Heart left ventricle (tissue), 16 donors: Measurements from ENCODE around the gene SERF2. TPM values are rescaled to one million over a fixed set of nuclear protein-coding genes. Genes with fewer than 3 reads are reported as not detected.

Source experiments
- ATAC-seq, 4 donors: fragments of 200-7000 bp; cut with Tn5 transposase; one replicate each; pipeline ENCODE4 v1.9.1; 2020 to 2022; ENCODE audit warnings: moderate library complexity in 4 of 4, mild to moderate bottlenecking in 3 of 4, moderate number of reproducible peaks in 1 of 4
- DNase-seq, 5 donors: peaks; one replicate each; pipeline ENCODE4 v3.0.0-alpha.2; 2020
- H3K27ac ChIP-seq, 12 donors: fragments of 200-600 bp; sonication (generic) in 4 of 12; one replicate each; pipeline versions ENCODE4 v1.5.0 to v1.8.0; 2016 to 2022; ENCODE audit warnings: mild to moderate bottlenecking in 2 of 12
- H3K27me3 ChIP-seq, 9 donors: fragments of 200-600 bp; sonication (generic) in 2 of 9; one replicate each; pipeline versions ENCODE4 v1.5.1 to v1.8.0; 2016 to 2022; ENCODE audit warnings: mild to moderate bottlenecking in 3 of 9
- H3K36me3 ChIP-seq, 9 donors: fragments of 200-600 bp; sonication (generic) in 2 of 9; one replicate each; pipeline versions ENCODE4 v1.5.0 to v1.8.0; 2018 to 2022; ENCODE audit warnings: mild to moderate bottlenecking in 2 of 9
- H3K4me1 ChIP-seq, 12 donors: fragments of 200-600 bp; sonication (generic) in 4 of 12; one replicate each; pipeline versions ENCODE4 v1.5.0 to v1.8.0; 2016 to 2022; ENCODE audit warnings: mild to moderate bottlenecking in 3 of 12
- H3K4me3 ChIP-seq, 12 donors: fragments of 200-600 bp; sonication (generic) in 4 of 12; one replicate each; pipeline versions ENCODE4 v1.5.0 to v1.8.0; 2017 to 2022; ENCODE audit warnings: mild to moderate bottlenecking in 9 of 12, moderate library complexity in 4 of 12
- H3K9me3 ChIP-seq, 12 donors: fragments of 200-600 bp; sonication (generic) in 4 of 12; one replicate each; pipeline versions ENCODE4 v1.5.0 to v1.8.0; 2016 to 2022; ENCODE audit warnings: mild to moderate bottlenecking in 1 of 12
- CTCF ChIP-seq, 12 donors: fragments of 200-600 bp; sonication (generic) in 4 of 12; IDR thresholded peaks; one replicate each; pipeline versions ENCODE4 v1.5.0 to v1.8.0; 2018 to 2022; ENCODE audit warnings: antibody characterized with exemption in 12 of 12, mild to moderate bottlenecking in 5 of 12
- POLR2A ChIP-seq, 2 donors: fragments of 450-650 bp; IDR thresholded peaks; one replicate each; pipeline ENCODE4 v1.6.1; 2017; ENCODE audit warnings: antibody characterized with exemption in 2 of 2, mild to moderate bottlenecking in 2 of 2, moderate library complexity in 2 of 2
- WGBS, 4 donors: extraction: QIAGEN DNeasy Blood & Tissue Kit in 2 of 4; methylation state at CpG; one replicate each; pipeline versions ENCODE4 v1.1.5 to v1.1.7; 2013 to 2018; 5-methylcytosine and 5-hydroxymethylcytosine counted together
- intact Hi-C, 10 donors: fragments of 100-400 bp; cut with DNase I; formaldehyde crosslinking; loops; one replicate each; pipeline versions ENCODE4 v1.11.1 to v1.14.2; 2022
- polyA plus RNA-seq, 2 donors: library from polyadenylated mRNA; stranded (reverse); fragments of 200-250 nt; gene quantifications; one replicate each; pipeline ENCODE4 v1.2.3, GENCODE V29; 2013
- total RNA-seq, 9 donors: library from RNA; depleted of rRNA in 2 of 9; stranded (reverse); fragments of >200 nt in 2 of 9; fragmentation: NEBNext Ultra II Directional in 3 of 9; extraction: Animal tissue kit (Norgen Biotek cat#: 25700) in 3 of 9; gene quantifications; one replicate each; pipeline versions ENCODE4 v1.1.0 to v1.2.4, GENCODE V29; 2016 to 2023
- donor health status: ischemic (EF 13 %, LVEDD 7.1; RV severe dilation, severe dysfunction).
- donor health status: healthy with polysubstance abuse.
- donor health status: DM: no; HTN: yes; CAD: no.
- donor health status: DM: no; HTN: no; CAD: no.
- donor health status: ischemic (EF 25% LVEDD 6.9; RV normal size, moderate dysfunction).
- donor health status: ischemic (EF 25% LVEDD 5.7; RV mildly dilated, moderate dysfunction).
- donor health status: healthy.
- donor health status: DM: yes; HTN: yes; CAD: no.
- donor health status: ischemic (EF 35%, LVEDD 5.7; RV mildly dilated, moderate dysfunction).
- donor health status: nonischemic (EF 11% LVEDD 7.7; RV severe dilation, severe dysfunction).
- donor health status: DM: yes; HTN: yes; CAD: no.
- donor health status: PGD.
- donor health status: ischemic (EF 29% LVEDD 5.4; RV normal size, mild dysfunction).
- donor health status: nonischemic (EF 23%, LVEDD 6.1; RV moderate dilation, normal function).

Gene SERF2
- total and polyA plus RNA-seq, 11 donors, result 705 to 4,156 (median 955) TPM

GRCh38 chr15:43763819-43764446 lies 28.2 kb upstream of the SERF2 start:
- no peak overlapping the region for H3K4me3 ChIP-seq
- intact Hi-C loops, result loop anchor here in 1 of 10 donors (10.0 kb wide), 1 partner anchor 61 kb away; the partner anchor contains the start of genes MFAP1 and WDR76
- H3K27ac ChIP-seq, result peak overlapping the region in 3 of 12 donors; percentile 4 to 35 (median 8)
- no peaks in the 10 kb centered on the region for H3K27me3 ChIP-seq
- peaks cover 0 to 100% (median 98%) of the 10 kb centered on the region in 9 donors for H3K36me3 ChIP-seq
- H3K4me1 ChIP-seq, result peaks cover 0 to 8% (median 0%) of the 10 kb centered on the region in 12 donors
- WGBS, 4 donors, result 60 to 62% (median 61%) methylated on average over 2 of the region's 2 CpGs
- TF ChIP-seq CTCF (IDR thresholded peaks at IDR 0.05) (no peak), POLR2A (IDR thresholded peaks at IDR 0.05) (no peak)
- H3K9me3 ChIP-seq, result no peaks in the 10 kb centered on the region
- ATAC-seq, result no peak
- DNase-seq, result no peak

GRCh38 chr15:43769584-43770228 lies 22.4 kb upstream of the SERF2 start:
- H3K4me1 ChIP-seq, result peaks cover 0 to 20% (median 0%) of the 10 kb centered on the region in 12 donors
- WGBS, 4 donors, result 69 to 75% (median 70%) methylated on average over 5 of the region's 5 CpGs

GRCh38 chr15:43771816-43772215 lies 20.3 kb upstream of the SERF2 start:
- H3K9me3 ChIP-seq, result no peaks in the 10 kb centered on the region
- peaks cover 0 to 80% (median 71%) of the 10 kb centered on the region in 9 donors for H3K36me3 ChIP-seq
- no peaks in the 10 kb centered on the region for H3K27me3 ChIP-seq
- no peak for DNase-seq
- intact Hi-C loops, result no loop called here
- no peak overlapping the region for H3K4me3 ChIP-seq
- H3K4me1 ChIP-seq, result peaks cover 0 to 31% (median 5%) of the 10 kb centered on the region in 12 donors
- ATAC-seq, result peak in 3 of 4 donors; percentile 14 to 48 (median 18)
- TF ChIP-seq POLR2A (IDR thresholded peaks at IDR 0.05), result no peak
- no peak for TF ChIP-seq CTCF (IDR thresholded peaks at IDR 0.05)
- WGBS, 4 donors, result 58 to 81% (median 78%) methylated on average over 2 of the region's 2 CpGs
- H3K27ac ChIP-seq, result no peak overlapping the region

More at GRCh38 chr15:43769584-43770228, 22.4 kb upstream of the SERF2 start:
- intact Hi-C loops, result loop anchor here in 1 of 10 donors (10.0 kb wide), 1 partner anchor 55 kb away; the partner anchor contains the start of genes MFAP1 and WDR76
- Histone ChIP-seq H3K27ac (no peak overlapping the region), H3K4me3 (no peak overlapping the region), H3K36me3 (peaks cover 0 to 98% (median 92%) of the 10 kb centered on the region in 9 donors), H3K27me3 (no peaks in the 10 kb centered on the region), H3K9me3 (no peaks in the 10 kb centered on the region)
- TF ChIP-seq POLR2A (IDR thresholded peaks at IDR 0.05) (no peak), CTCF (IDR thresholded peaks at IDR 0.05) (peak; percentile 61 to 90 (median 77))
- DNase-seq, result peak in 2 of 5 donors; percentile 25 to 52
- peak in 3 of 4 donors; percentile 30 to 57 (median 43) for ATAC-seq

GRCh38 chr15:43772624-43773023 lies 19.5 kb upstream of the SERF2 start:
- intact Hi-C loops, result no loop called here
- ATAC-seq, result no peak
- Histone ChIP-seq H3K36me3 (peaks cover 0 to 71% (median 63%) of the 10 kb centered on the region in 9 donors), H3K27ac (no peak overlapping the region), H3K27me3 (no peaks in the 10 kb centered on the region), H3K9me3 (no peaks in the 10 kb centered on the region), H3K4me1 (peaks cover 0 to 34% (median 8%) of the 10 kb centered on the region in 12 donors), H3K4me3 (no peak overlapping the region)
- TF ChIP-seq CTCF (IDR thresholded peaks at IDR 0.05) (no peak), POLR2A (IDR thresholded peaks at IDR 0.05) (no peak)
- DNase-seq, result no peak
